Ishikawa (cell line): ENCODE data around the gene RAD51C.

ENCODE experiments used
- CEBPB ChIP-seq: IDR thresholded peaks from 2 replicates; pipeline ENCODE4 v1.6.1; 2012
- CREB1 ChIP-seq: IDR thresholded peaks from 2 replicates; pipeline ENCODE4 v1.6.1; 2012; ENCODE audit warnings: low read depth
- EGR1 ChIP-seq: IDR thresholded peaks from 2 replicates; pipeline ENCODE4 v1.6.1; 2012
- EP300 ChIP-seq: IDR thresholded peaks from 2 replicates; pipeline ENCODE4 v1.6.1; 2012; ENCODE audit warnings: borderline replicate concordance
- FOXM1 ChIP-seq: IDR thresholded peaks from 2 replicates; pipeline ENCODE4 v1.6.1; 2012; ENCODE audit warnings: low read depth, borderline replicate concordance
- MAX ChIP-seq: IDR thresholded peaks from 2 replicates; pipeline ENCODE4 v1.6.1; 2012
- NFIC ChIP-seq: IDR thresholded peaks from 2 replicates; pipeline ENCODE4 v1.6.1; 2012
- RAD21 ChIP-seq: IDR thresholded peaks from 2 replicates; pipeline ENCODE4 v1.6.1; 2012; ENCODE audit warnings: low read depth
- REST ChIP-seq: IDR thresholded peaks from 2 replicates; pipeline ENCODE4 v1.6.1; 2012; ENCODE audit warnings: low read depth, mild to moderate bottlenecking
- TAF1 ChIP-seq: IDR thresholded peaks from 2 replicates; pipeline ENCODE4 v1.6.1; 2012; ENCODE audit warnings: low read depth, mild to moderate bottlenecking
- TCF12 ChIP-seq: IDR thresholded peaks from 2 replicates; pipeline ENCODE4 v1.6.1; 2012; ENCODE audit warnings: low read depth
- TEAD4 ChIP-seq: IDR thresholded peaks from 2 replicates; pipeline ENCODE4 v1.6.1; 2012
- USF1 ChIP-seq: IDR thresholded peaks from 2 replicates; pipeline ENCODE4 v1.6.1; 2012
- YY1 ChIP-seq: IDR thresholded peaks from 2 replicates; pipeline ENCODE4 v1.6.1; 2012; ENCODE audit warnings: low read depth
- ZBTB7A ChIP-seq: IDR thresholded peaks from 2 replicates; pipeline ENCODE4 v1.6.1; 2012; ENCODE audit warnings: low read depth

Gene RAD51C

GRCh38 chr17:58679263-58680037, 13.0 kb upstream of the RAD51C start:
- no peak for TF ChIP-seq MAX
- TF ChIP-seq CEBPB = 0 out of 2 replicates have a peak, but pooled peaks have one; percentile 15
- TF ChIP-seq TEAD4 = no peak
- TF ChIP-seq USF1 = no peak
- TF ChIP-seq EGR1 = no peak
- TF ChIP-seq CREB1 = no peak
- TF ChIP-seq FOXM1 = no peak

- TF ChIP-seq ZBTB7A = no peak
- no peak for TF ChIP-seq EP300
- no peak for TF ChIP-seq TAF1
- no peak for TF ChIP-seq TCF12
- TF ChIP-seq EGR1 = no peak
- no peak for TF ChIP-seq CEBPB
- no peak for TF ChIP-seq FOXM1
- TF ChIP-seq CREB1 = no peak
- TF ChIP-seq RAD21 = no peak
- no peak for TF ChIP-seq TEAD4
- no peak for TF ChIP-seq USF1
- no peak for TF ChIP-seq YY1
- TF ChIP-seq NFIC = no peak
- TF ChIP-seq REST = no peak
- no peak for TF ChIP-seq MAX
Measured at GRCh38 chr17:58680038-58680369, 12.4 kb upstream of the RAD51C start.

- TF ChIP-seq EP300 (no peak), YY1 (no peak)
Measured at GRCh38 chr17:58684003-58684402, 8.4 kb upstream of the RAD51C start.

- no peak for TF ChIP-seq REST
- no peak for TF ChIP-seq EGR1
- TF ChIP-seq FOXM1 = no peak
- no peak for TF ChIP-seq RAD21
- TF ChIP-seq YY1 = no peak
- TF ChIP-seq USF1 = no peak
- TF ChIP-seq TAF1 = no peak
- TF ChIP-seq NFIC = no peak
- TF ChIP-seq ZBTB7A = no peak
- no peak for TF ChIP-seq TEAD4
- no peak for TF ChIP-seq TCF12
- TF ChIP-seq CEBPB = no peak
- TF ChIP-seq MAX = no peak
- no peak for TF ChIP-seq CREB1
- TF ChIP-seq EP300 = no peak
Measured at GRCh38 chr17:58686980-58687379, 5.4 kb upstream of the RAD51C start.

- no peak for TF ChIP-seq CEBPB
- no peak for TF ChIP-seq YY1
- no peak for TF ChIP-seq NFIC
- no peak for TF ChIP-seq TCF12
- no peak for TF ChIP-seq ZBTB7A
- TF ChIP-seq EP300 = no peak
- no peak for TF ChIP-seq EGR1
- no peak for TF ChIP-seq FOXM1
- no peak for TF ChIP-seq TAF1
- no peak for TF ChIP-seq TEAD4
- no peak for TF ChIP-seq RAD21
Measured at GRCh38 chr17:58688521-58688920, 3.9 kb upstream of the RAD51C start.

GRCh38 chr17:58690033-58690432, 2.4 kb upstream of the RAD51C start:
- peak; percentile 76 for TF ChIP-seq CEBPB
